Measurements from ENCODE around the gene JCHAIN. TPM values are rescaled to one million over a fixed set of nuclear protein-coding genes. Genes with fewer than 3 reads are reported as not detected.

Gene JCHAIN
- total and polyA plus RNA-seq, 9 of the 15 experiments (the other 6 are each of a cell fraction or from before 2014, with no cell fraction given) = 0.04 to 0.68 (median 0.26) TPM; not detected in 5

- TF ChIP-seq ZBTB8A (IDR thresholded peaks at IDR 0.05; ENCODE audit: partially characterized antibody) (no peak), E2F4 (CRISPR knock-in tag; IDR thresholded peaks at IDR 0.05; ENCODE audit: low read depth) (no peak), ZNF41 (CRISPR knock-in tag; conservative IDR thresholded peaks at IDR 0.05) (no peak), ZNF644 (tag; IDR thresholded peaks at IDR 0.05; ENCODE audit: low read depth) (peak; percentile 35; the same call in 1 of the 2 replicates), ZZZ3 (IDR thresholded peaks at IDR 0.05) (no peak), EZH2 (IDR thresholded peaks at IDR 0.05; ENCODE audit: borderline replicate concordance, low read depth, low read length) (no peak), ZNF23 (CRISPR knock-in tag; IDR thresholded peaks at IDR 0.05) (no peak), POLR2G (IDR thresholded peaks at IDR 0.05; ENCODE audit: low read depth, low read length) (peak; percentile 83), ZNF518B (CRISPR knock-in tag; IDR thresholded peaks at IDR 0.05) (no peak), ZNF124 (CRISPR knock-in tag; IDR thresholded peaks at IDR 0.05) (no peak), HIVEP1 (CRISPR knock-in tag; IDR thresholded peaks at IDR 0.05) (no peak), GTF2A2 (tag; IDR thresholded peaks at IDR 0.05) (no peak), NR1H2 (CRISPR knock-in tag; IDR thresholded peaks at IDR 0.05) (peak; percentile 73; the same call in 1 of the 2 replicates), ZNF707 (CRISPR knock-in tag; conservative IDR thresholded peaks at IDR 0.05) (no peak), PHB2 (IDR thresholded peaks at IDR 0.05; ENCODE audit: low read depth) (no peak), ZNF586 (CRISPR knock-in tag; conservative IDR thresholded peaks at IDR 0.05) (no peak), FOSL1 (tag; conservative IDR thresholded peaks at IDR 0.05) (peak; percentile 71)
- TF ChIP-seq, protein P1, sequence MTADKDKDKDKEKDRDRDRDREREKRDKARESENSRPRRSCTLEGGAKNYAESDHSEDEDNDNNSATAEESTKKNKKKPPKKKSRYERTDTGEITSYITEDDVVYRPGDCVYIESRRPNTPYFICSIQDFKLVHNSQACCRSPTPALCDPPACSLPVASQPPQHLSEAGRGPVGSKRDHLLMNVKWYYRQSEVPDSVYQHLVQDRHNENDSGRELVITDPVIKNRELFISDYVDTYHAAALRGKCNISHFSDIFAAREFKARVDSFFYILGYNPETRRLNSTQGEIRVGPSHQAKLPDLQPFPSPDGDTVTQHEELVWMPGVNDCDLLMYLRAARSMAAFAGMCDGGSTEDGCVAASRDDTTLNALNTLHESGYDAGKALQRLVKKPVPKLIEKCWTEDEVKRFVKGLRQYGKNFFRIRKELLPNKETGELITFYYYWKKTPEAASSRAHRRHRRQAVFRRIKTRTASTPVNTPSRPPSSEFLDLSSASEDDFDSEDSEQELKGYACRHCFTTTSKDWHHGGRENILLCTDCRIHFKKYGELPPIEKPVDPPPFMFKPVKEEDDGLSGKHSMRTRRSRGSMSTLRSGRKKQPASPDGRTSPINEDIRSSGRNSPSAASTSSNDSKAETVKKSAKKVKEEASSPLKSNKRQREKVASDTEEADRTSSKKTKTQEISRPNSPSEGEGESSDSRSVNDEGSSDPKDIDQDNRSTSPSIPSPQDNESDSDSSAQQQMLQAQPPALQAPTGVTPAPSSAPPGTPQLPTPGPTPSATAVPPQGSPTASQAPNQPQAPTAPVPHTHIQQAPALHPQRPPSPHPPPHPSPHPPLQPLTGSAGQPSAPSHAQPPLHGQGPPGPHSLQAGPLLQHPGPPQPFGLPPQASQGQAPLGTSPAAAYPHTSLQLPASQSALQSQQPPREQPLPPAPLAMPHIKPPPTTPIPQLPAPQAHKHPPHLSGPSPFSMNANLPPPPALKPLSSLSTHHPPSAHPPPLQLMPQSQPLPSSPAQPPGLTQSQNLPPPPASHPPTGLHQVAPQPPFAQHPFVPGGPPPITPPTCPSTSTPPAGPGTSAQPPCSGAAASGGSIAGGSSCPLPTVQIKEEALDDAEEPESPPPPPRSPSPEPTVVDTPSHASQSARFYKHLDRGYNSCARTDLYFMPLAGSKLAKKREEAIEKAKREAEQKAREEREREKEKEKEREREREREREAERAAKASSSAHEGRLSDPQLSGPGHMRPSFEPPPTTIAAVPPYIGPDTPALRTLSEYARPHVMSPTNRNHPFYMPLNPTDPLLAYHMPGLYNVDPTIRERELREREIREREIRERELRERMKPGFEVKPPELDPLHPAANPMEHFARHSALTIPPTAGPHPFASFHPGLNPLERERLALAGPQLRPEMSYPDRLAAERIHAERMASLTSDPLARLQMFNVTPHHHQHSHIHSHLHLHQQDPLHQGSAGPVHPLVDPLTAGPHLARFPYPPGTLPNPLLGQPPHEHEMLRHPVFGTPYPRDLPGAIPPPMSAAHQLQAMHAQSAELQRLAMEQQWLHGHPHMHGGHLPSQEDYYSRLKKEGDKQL (CRISPR knock-in tag; IDR thresholded peaks at IDR 0.05; ENCODE audit: borderline replicate concordance) = no peak
Measured at GRCh38 chr4:70687821-70688794, 21.8 kb upstream of the JCHAIN start, which contains the start of gene UTP3 (continued).
